ENCODE data around the gene GRIK1.

The GRIK1 gene

DNA sequence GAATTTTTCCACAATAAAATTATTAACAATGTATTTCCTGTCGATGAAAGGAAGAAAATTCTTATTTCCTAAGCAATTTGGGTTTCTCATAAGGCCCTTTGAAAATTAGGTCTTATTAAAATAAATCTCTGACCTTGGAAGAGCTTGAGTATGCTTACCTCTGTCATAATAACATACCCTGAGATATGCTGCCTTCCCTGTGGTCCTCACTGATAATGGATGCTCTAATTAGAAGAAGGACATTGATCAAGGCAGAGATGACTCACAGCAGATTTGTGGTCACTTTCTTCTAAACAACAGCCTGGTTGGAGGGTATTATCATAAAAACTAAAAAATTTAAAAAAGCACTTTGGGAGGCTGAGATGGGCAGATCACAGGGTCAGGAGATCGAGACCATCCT lies 217.8 kb downstream of the GRIK1 start:
- no peak for DNase-seq (ENCODE audit: low spot score in 2 of 2)
- no peak for ATAC-seq (ENCODE audit: low read depth)
- H3K9me3 Mint-ChIP-seq = peaks cover 2% of the 10 kb centered on the region
- no peaks in the 10 kb centered on the region for H3K36me3 Mint-ChIP-seq
- no peak overlapping the region for H3K4me3 Mint-ChIP-seq
- no peaks in the 10 kb centered on the region for H3K27me3 Mint-ChIP-seq
- H3K27ac Mint-ChIP-seq = no peak overlapping the region
- H3K4me1 Mint-ChIP-seq = no peaks in the 10 kb centered on the region

DNA sequence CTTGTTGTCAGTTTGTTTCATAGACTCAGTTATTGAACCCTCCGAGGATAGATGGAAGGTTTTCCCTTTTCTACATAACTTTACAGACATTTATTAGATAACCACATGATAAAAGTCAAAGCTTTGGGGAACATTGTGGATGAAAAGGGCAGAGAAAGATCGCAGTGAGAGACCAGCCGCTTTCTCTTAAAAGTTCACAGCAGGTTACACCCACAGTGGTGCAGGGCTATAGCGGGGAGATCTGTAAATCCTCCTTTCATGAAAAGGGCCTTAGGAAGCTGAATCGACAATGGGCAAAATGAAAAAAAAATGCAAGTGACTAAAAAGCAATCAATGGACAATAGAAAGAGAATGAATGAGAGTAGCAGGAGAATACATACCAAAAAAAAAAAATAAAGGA lies 218.6 kb downstream of the GRIK1 start:
- Mint-ChIP-seq H3K27me3 (no peaks in the 10 kb centered on the region), H3K4me3 (no peak overlapping the region), H3K4me1 (no peaks in the 10 kb centered on the region), H3K27ac (no peak overlapping the region), H3K9me3 (peaks cover 5% of the 10 kb centered on the region), H3K36me3 (no peaks in the 10 kb centered on the region)
- ATAC-seq (ENCODE audit: low read depth) = no peak
- DNase-seq (ENCODE audit: low spot score in 2 of 2) = no peak

DNA sequence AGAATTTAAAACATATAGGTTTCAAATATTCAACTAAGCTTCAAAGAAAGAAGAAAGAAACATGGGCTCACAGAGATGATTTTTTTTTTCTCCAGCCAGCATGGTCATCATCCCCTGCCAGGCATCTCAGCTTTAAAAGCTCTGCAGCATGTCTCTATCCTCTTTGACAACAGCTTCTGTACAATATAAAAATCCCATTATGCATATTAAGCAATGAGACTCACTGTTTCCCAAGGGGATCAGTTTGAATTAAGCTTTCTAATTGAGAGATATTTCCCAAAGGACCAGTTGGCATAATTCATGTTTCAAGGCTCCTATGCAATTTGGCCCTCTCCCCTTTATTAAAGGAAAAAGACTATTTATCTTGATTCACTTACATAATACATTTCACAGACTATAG lies 220.3 kb downstream of the GRIK1 start:
- ATAC-seq (ENCODE audit: low read depth) (no peak), DNase-seq (ENCODE audit: low spot score in 2 of 2) (no peak)
- no peak overlapping the region for H3K27ac Mint-ChIP-seq
- no peak overlapping the region for H3K4me3 Mint-ChIP-seq
- no peaks in the 10 kb centered on the region for H3K4me1 Mint-ChIP-seq
- H3K27me3 Mint-ChIP-seq = peaks cover 2% of the 10 kb centered on the region
- no peaks in the 10 kb centered on the region for H3K36me3 Mint-ChIP-seq
- peaks cover 11% of the 10 kb centered on the region for H3K9me3 Mint-ChIP-seq

GRCh38 chr21:29718081-29718815 lies 221.5 kb downstream of the GRIK1 start:
- Mint-ChIP-seq H3K9me3 (peaks cover 11% of the 10 kb centered on the region), H3K4me3 (no peak overlapping the region), H3K4me1 (no peaks in the 10 kb centered on the region), H3K27me3 (peaks cover 6% of the 10 kb centered on the region), H3K36me3 (no peaks in the 10 kb centered on the region), H3K27ac (no peak overlapping the region)
- ATAC-seq (ENCODE audit: low read depth) = no peak
- DNase-seq (ENCODE audit: low spot score in 2 of 2) = no peak

GRCh38 chr21:29717659-29718058 lies 222.1 kb downstream of the GRIK1 start:
- peaks cover 6% of the 10 kb centered on the region for H3K27me3 Mint-ChIP-seq
- no peaks in the 10 kb centered on the region for H3K36me3 Mint-ChIP-seq

DNA sequence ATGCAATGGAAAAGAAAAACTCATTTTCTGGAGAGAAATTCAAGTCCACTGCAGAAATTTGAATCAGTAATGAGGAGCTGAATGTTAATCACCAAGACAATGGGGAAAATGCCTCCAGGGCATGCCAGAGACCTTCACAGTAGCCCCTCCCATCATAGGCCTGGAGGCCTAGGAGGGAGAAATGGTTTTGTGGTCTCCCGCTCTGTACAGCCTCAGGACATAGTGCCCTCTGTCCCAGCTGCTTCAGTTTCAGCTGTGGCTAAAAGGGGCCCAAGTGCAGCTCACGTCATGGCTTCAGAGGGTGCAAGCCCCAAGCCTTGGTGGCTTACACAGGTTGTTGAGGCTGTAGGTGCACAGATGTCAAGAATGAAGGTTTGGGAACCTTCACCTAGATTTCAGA lies 223.0 kb downstream of the GRIK1 start:
- H3K4me3 Mint-ChIP-seq = no peak overlapping the region
- DNase-seq (ENCODE audit: low spot score in 2 of 2) (no peak), ATAC-seq (ENCODE audit: low read depth) (no peak)
- no peak overlapping the region for H3K27ac Mint-ChIP-seq
- H3K4me1 Mint-ChIP-seq = no peaks in the 10 kb centered on the region
- no peaks in the 10 kb centered on the region for H3K36me3 Mint-ChIP-seq
- peaks cover 6% of the 10 kb centered on the region for H3K27me3 Mint-ChIP-seq
- peaks cover 11% of the 10 kb centered on the region for H3K9me3 Mint-ChIP-seq

More at GRCh38 chr21:29717659-29718058, 222.1 kb downstream of the GRIK1 start:
- Mint-ChIP-seq H3K27ac (no peak overlapping the region), H3K4me3 (no peak overlapping the region), H3K4me1 (no peaks in the 10 kb centered on the region), H3K9me3 (peaks cover 11% of the 10 kb centered on the region)
- ATAC-seq (ENCODE audit: low read depth) (no peak), DNase-seq (ENCODE audit: low spot score in 2 of 2) (no peak)

DNA sequence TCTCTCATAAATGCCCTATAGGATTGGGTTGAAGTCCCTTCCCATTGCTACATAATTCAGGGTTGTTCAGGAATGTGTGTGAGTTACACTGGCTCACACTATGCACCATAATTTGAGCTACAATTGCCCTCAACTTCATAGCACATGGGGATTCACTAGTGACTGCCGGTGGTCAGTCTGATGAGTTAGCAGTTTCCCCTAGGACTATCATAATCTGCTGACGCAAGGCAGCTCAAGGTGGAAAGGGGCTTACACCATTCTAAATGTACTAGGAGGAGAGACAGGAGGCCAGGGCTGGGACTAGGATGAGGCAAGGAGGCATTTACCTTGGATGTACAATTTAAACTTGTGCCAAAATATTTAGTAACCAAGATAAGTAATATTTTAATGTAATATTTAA lies 224.7 kb downstream of the GRIK1 start:
- no peaks in the 10 kb centered on the region for H3K36me3 Mint-ChIP-seq
- ATAC-seq (ENCODE audit: low read depth) = no peak
- no peak overlapping the region for H3K4me3 Mint-ChIP-seq
- no peak for DNase-seq (ENCODE audit: low spot score in 2 of 2)
- H3K9me3 Mint-ChIP-seq = peaks cover 11% of the 10 kb centered on the region
- H3K27me3 Mint-ChIP-seq = peaks cover 6% of the 10 kb centered on the region
- H3K27ac Mint-ChIP-seq = no peak overlapping the region
- H3K4me1 Mint-ChIP-seq = no peaks in the 10 kb centered on the region

- H3K27me3 Mint-ChIP-seq = peaks cover 6% of the 10 kb centered on the region
- H3K4me3 Mint-ChIP-seq = no peak overlapping the region
Observed at GRCh38 chr21:29712818-29713217, 227.0 kb downstream of the GRIK1 start.

DNA sequence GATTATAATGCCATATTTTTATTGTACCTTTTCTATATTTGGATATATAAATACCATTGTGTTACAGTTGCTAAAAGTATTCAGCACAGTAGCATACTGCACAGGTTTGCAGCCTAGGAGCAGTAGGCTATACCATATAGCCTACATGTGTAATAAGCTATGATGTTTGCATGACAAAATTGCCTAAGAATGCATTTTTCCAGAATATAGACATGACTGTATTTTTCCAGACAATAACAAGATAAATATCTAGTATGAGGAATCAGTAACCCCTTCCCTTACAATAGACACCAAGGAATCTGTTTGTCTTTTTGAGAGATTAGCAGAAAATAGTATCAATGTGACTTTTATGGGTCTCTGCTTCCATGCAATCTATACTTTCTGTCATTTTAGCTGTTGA lies 228.6 kb downstream of the GRIK1 start:
- Mint-ChIP-seq H3K4me1 (no peaks in the 10 kb centered on the region), H3K36me3 (no peaks in the 10 kb centered on the region), H3K9me3 (peaks cover 5% of the 10 kb centered on the region), H3K27ac (no peak overlapping the region), H3K4me3 (no peak overlapping the region), H3K27me3 (peaks cover 6% of the 10 kb centered on the region)
- DNase-seq (ENCODE audit: low spot score in 2 of 2) (no peak), ATAC-seq (ENCODE audit: low read depth) (no peak)

More at GRCh38 chr21:29712818-29713217, 227.0 kb downstream of the GRIK1 start:
- H3K36me3 Mint-ChIP-seq = no peaks in the 10 kb centered on the region
- no peak overlapping the region for H3K27ac Mint-ChIP-seq
- DNase-seq (ENCODE audit: low spot score in 2 of 2) (no peak), ATAC-seq (ENCODE audit: low read depth) (no peak)
- no peaks in the 10 kb centered on the region for H3K4me1 Mint-ChIP-seq
- peaks cover 11% of the 10 kb centered on the region for H3K9me3 Mint-ChIP-seq

- H3K27me3 Mint-ChIP-seq = peaks cover 6% of the 10 kb centered on the region
- H3K4me1 Mint-ChIP-seq = no peaks in the 10 kb centered on the region
- H3K9me3 Mint-ChIP-seq = peaks cover 2% of the 10 kb centered on the region
- no peaks in the 10 kb centered on the region for H3K36me3 Mint-ChIP-seq
- no peak overlapping the region for H3K4me3 Mint-ChIP-seq
- H3K27ac Mint-ChIP-seq = no peak overlapping the region
- DNase-seq (ENCODE audit: low spot score in 2 of 2) = no peak
- no peak for ATAC-seq (ENCODE audit: low read depth)
Observed at GRCh38 chr21:29710498-29710897, 229.3 kb downstream of the GRIK1 start.

DNA sequence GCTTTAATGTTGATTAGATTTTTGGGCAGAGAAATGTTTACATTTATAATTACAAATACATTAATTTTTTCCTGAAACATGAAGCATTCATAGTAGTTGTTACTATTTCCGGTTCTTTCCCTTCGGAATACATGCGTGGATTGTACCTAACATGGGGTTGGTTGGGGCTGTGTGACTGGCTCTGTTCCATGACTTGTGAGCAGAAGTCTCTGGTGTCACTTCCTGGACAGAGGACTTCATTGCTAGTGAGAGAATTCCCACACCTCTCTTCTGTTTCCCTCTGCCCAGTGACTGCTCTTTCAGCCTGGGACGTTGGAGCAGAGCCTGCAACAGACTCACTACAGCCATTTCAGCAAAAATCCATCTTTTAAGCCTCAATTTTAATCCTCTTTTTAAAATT lies 231.4 kb downstream of the GRIK1 start:
- no peak for ATAC-seq (ENCODE audit: low read depth)
- no peaks in the 10 kb centered on the region for H3K27me3 Mint-ChIP-seq

DNA sequence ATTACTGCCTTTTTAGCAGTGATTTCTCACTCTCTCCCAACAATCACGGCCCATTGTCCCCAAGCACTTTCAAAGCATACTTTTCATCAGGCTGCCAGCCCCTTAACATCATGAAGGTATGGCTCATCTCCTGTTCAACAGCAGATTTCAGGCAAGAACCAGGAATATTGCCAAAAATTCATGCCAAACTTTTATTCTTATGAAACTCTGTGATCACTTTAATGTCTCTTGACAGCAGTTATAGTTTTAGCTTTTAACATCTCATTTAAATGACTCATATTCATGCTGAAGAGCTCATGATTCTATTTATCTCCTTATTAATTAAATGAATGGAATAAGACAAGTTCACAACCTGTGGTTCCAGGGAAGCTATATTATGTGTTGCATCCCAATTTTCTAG lies 235.1 kb downstream of the GRIK1 start:
- Mint-ChIP-seq H3K27ac (no peak overlapping the region), H3K4me3 (no peak overlapping the region), H3K4me1 (no peaks in the 10 kb centered on the region), H3K27me3 (peaks cover 3% of the 10 kb centered on the region), H3K36me3 (peaks cover 2% of the 10 kb centered on the region), H3K9me3 (peaks cover 2% of the 10 kb centered on the region)
- ATAC-seq (ENCODE audit: low read depth) = no peak
- DNase-seq (ENCODE audit: low spot score in 2 of 2) = no peak

More for the DNA sequence above, 231.4 kb downstream of the GRIK1 start:
- DNase-seq (ENCODE audit: low spot score in 2 of 2) = no peak
- H3K4me3 Mint-ChIP-seq = no peak overlapping the region
- no peaks in the 10 kb centered on the region for H3K9me3 Mint-ChIP-seq
- no peaks in the 10 kb centered on the region for H3K4me1 Mint-ChIP-seq
- H3K36me3 Mint-ChIP-seq = no peaks in the 10 kb centered on the region
- H3K27ac Mint-ChIP-seq = no peak overlapping the region

DNA sequence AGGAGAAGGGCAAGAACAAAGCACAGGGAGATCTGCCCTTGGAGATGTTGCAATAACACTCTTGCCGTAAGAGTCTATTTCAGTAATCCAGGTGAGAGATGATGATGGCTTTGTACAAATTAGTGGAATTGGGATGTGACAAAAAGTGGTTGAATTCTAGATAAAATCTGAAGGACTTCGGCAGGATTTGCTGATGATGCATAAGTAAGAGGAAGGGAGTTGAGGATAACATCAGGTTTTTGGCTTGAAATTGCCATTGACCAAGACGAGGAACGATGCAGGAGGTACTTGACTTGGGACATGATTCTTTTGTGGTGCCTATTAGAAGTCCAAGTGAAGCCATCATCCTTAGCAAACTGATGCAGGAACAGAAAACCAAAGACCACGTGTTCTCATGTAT lies 238.1 kb downstream of the GRIK1 start:
- DNase-seq (ENCODE audit: low spot score in 2 of 2) (no peak), ATAC-seq (ENCODE audit: low read depth) (no peak)
- peaks cover 3% of the 10 kb centered on the region for H3K27me3 Mint-ChIP-seq
- H3K27ac Mint-ChIP-seq = no peak overlapping the region
- peaks cover 2% of the 10 kb centered on the region for H3K9me3 Mint-ChIP-seq
- H3K36me3 Mint-ChIP-seq = peaks cover 2% of the 10 kb centered on the region
- no peak overlapping the region for H3K4me3 Mint-ChIP-seq
- H3K4me1 Mint-ChIP-seq = peaks cover 8% of the 10 kb centered on the region

GRCh38 chr21:29697555-29698193 lies 242.1 kb downstream of the GRIK1 start:
- Mint-ChIP-seq H3K27me3 (peaks cover 3% of the 10 kb centered on the region), H3K27ac (no peak overlapping the region), H3K4me1 (peaks cover 10% of the 10 kb centered on the region), H3K4me3 (no peak overlapping the region), H3K36me3 (peaks cover 2% of the 10 kb centered on the region), H3K9me3 (peaks cover 2% of the 10 kb centered on the region)
- no peak for DNase-seq (ENCODE audit: low spot score in 2 of 2)
- no peak for ATAC-seq (ENCODE audit: low read depth)

DNA sequence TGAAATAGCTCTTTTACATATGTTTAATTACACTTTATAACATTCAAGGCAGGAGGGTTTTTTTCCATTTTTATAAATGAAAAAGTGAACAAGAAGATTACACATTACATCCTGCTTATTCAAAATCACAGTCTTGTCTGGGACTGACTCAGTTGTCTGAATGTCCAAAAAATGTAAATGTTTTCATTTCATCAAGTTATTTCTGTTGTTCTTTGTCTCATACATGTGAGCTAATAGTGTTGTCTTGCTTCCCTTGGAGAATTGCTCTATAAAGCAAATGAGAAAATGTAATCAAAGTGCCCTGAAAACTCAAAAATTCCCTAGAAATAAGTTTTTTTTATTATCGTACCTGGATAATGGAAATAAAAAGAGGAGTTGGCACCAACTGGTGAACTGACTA lies 242.9 kb downstream of the GRIK1 start:
- no peak overlapping the region for H3K4me3 Mint-ChIP-seq
- peaks cover 2% of the 10 kb centered on the region for H3K9me3 Mint-ChIP-seq
- H3K27me3 Mint-ChIP-seq = peaks cover 3% of the 10 kb centered on the region

More for the DNA sequence above, 242.9 kb downstream of the GRIK1 start:
- Mint-ChIP-seq H3K4me1 (peaks cover 10% of the 10 kb centered on the region), H3K27ac (no peak overlapping the region), H3K36me3 (peaks cover 2% of the 10 kb centered on the region)
- ATAC-seq (ENCODE audit: low read depth) (no peak), DNase-seq (ENCODE audit: low spot score in 2 of 2) (no peak)

Data from memory B cell (primary cell).